Mammary microvascular endothelial cell (primary cell): Measurements from ENCODE around the gene PTPRJ. TPM values are rescaled to one million over a fixed set of nuclear protein-coding genes. Genes with fewer than 3 reads are reported as not detected.

Experiments used
- total RNA-seq: library from RNA; depleted of rRNA; stranded (reverse); fragments of >200 nt; gene quantifications from 2 replicates; pipeline ENCODE4 v1.2.3, GENCODE V29; 2015

PTPRJ gene
- total RNA-seq: 2.9 and 3.6 TPM in 2 replicates

DNA sequence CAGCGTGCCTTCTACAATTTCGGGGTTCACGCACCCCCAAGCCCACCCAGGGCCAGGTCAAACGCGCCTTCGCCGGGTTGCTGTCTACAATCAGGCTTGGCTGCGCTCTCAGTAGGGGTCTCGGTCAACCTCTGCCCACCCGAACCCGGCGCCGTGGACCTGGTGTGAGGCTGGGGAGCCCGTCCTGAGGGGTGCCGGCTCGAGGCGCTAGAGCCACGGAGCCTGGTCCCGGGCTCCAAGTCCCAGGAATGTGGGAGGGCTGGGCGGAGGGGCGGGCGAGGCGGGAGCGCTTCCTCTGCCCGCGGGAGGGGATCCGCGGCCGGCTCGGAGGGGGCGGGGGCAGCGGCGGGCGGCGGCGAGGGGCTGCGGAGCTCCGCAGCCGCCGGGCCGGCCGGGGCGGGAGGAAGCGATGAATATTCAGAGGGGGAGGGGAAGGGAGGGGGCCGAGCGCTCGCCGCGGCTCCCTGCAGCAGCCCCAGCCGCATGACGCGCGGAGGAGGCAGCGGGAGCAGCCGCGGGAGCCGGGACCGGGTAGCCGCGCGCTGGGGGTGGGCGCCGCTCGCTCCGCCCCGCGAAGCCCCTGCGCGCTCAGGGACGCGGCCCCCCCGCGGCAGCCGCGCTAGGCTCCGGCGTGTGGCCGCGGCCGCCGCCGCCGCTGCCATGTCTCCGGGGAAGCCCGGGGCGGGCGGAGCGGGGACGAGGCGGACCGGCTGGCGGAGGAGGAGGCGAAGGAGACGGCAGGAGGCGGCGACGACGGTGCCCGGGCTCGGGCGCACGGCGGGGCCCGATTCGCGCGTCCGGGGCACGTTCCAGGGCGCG, at the start of gene PTPRJ:
PTPRJ (plus strand) TSS at position 472 of the 819 bp plus-strand sequence. CDS start 354 bp downstream, outside the sequence.

DNA sequence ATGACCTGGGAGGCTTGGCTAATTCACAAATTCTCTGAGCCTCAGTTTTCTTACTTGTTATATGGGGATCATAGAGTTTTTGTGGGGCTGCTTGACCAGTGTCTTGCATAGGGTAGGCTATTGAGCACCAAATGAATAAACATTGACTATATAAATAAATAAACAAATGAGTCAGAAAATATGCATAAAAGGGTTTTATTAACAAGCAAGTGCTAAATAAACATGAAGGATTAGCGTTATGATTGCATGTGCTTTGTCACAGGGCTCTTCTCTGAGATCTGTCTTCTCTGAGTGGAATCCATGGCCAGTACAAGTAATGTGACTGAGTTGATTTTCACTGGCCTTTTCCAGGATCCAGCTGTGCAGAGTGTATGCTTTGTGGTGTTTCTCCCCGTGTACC, 236.2 kb downstream of the PTPRJ start, which contains the start of gene OR4B1:
OR4B1 (plus strand) TSS at position 301 of the 400 bp plus-strand sequence; CDS start at position 301, 0 bp downstream.

Other genes starting within 250 kb of the PTPRJ start
- gene FNBP4, start 213.2 kb upstream of the PTPRJ start, total RNA-seq: 41.7 and 42.1 TPM in 2 replicates
- 15.1 and 15.9 TPM in 2 replicates for gene NUP160, start 132.2 kb upstream of the PTPRJ start, total RNA-seq
- not detected in 2 replicates for gene OR4B1, start 236.3 kb downstream of the PTPRJ start, total RNA-seq